HuH-7.5 (cell line): ENCODE results near the gene EPHA4.

Experiments used
- DNase-seq: peaks from one replicate; pipeline ENCODE4 v3.0.0; 2011; ENCODE audit warnings: low spot score

EPHA4 gene

DNA sequence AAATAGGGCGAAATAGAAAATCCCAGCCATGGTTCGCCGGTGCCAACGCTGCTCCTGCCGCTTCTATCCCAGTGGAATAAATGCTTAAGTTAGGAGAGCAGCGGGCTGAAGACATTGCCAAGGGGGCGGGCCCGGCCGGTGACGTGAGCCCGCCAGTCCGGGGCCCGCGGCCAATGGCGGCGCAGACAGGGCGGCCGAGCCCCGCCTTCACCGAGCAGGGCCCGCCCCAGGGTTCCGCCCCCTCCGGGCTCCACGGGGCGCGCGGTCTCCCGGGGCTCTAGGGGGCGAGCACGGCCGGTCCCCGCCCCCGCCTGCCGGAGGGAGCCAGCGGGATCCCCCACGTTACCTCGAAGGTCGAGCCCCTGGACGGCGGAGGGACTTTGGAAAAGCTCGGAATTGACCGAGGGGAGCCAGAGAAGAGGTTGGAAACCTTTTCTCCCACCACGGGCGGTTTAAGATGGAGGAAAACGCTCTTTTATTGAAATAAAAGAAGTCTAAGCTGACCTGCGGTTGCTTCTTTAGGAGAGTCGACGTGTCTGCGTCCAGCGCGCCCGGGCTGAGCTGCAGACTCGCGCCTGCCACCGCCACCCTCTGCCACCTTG is at the start of gene EPHA4:
Gene EPHA4, minus strand, starts transcription at position 86 of the 602 bp plus-strand sequence. Its CDS starts 56 bp downstream, at position 30.
- DNase-seq = no peak

DNA sequence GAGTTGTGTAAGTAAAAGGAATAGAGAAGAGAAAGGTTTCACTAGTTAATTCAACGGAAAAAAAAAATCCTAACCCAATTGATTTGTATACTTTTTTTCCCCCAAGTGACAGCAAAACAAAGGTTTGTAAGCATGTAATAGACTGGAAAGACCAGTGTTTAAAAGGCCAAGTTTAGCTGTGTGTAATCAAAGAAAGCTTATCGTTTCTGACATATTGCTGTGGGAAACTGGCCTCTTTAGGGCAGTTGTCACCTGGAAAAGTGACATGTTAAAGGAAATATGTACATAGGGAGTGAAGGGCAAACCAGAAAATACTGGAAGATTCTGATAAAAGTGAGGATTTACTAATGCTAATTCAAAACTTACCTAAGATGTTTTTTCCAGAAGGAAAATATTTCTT is 45.9 kb upstream of the EPHA4 start:
- no peak for DNase-seq

DNA sequence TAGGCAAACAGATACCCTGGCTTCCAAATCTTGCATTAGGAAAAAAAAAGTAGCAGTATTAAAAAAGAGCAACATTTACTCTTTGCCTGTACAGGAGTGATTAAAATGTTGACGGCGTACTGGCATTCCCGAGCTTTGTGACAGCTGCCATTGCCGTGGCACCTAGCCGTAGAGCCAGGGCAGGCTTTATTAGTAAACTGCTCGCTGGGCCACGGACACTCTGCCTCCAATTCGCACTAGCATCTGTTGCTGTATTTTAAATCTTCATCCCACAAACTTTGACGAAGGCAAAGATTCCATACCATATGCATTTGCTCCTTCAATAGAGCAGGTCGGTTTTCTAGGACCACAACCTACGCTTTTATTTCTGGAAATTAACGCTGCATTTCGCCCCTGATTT is 44.5 kb upstream of the EPHA4 start:
- DNase-seq = no peak

DNA sequence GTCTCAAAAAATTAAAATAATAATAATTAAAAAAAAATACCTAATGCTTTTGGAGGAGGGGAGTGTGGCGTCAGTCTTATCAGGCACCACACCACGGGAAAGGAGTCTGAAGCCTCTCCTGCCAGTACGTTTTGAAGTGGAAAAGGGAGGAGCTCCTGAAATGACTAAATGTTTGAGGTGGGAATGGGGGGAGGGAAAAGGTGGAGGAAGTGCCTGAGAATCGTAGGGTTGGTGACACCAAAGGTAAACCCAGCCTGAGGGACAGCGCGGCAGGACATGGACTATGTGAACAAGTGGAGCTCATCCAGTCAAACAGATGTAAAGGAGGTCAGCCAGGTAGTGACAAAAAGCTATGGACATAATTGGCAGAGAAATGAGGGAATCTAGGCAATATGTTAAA is 42.2 kb upstream of the EPHA4 start:
- no peak for DNase-seq

DNA sequence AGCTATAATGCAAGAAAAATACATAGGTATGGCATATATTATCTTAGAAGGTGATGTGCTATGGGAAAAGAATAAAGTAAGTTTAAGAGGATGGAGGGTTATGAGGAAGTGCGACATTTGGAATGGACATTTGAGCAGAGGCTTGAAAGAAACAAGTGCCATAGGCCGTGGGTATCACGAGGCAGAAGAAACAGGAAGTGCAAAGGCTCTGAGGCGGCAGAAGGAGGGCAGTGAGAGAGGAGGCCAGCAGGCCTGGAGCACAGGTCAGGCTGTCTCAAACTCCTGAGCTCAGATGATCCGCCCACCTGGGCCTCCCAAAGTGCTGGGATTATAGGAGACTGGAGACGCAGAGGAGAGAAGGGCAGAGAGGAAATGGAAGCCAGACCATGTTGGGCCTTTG is 40.7 kb upstream of the EPHA4 start:
- no peak for DNase-seq

DNA sequence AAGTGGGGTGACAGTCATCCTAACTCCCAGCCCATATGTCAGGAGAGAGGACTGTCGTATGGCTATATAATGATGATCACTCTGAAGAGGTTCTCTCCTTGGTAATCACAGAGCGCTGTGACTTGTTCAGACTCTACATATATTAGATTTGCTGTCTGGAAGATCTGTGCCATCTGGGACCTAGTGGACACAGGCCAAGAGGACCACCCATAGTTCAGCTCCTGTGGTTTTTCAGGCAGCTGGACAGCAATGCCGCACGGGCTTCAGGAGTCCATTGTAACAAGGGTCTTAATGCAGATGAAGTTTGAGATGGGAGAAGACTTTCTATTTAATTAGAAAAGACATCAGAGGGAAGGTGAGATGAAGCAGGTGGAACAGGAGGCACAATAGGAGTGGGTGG is 40.1 kb upstream of the EPHA4 start:
- no peak for DNase-seq

DNA sequence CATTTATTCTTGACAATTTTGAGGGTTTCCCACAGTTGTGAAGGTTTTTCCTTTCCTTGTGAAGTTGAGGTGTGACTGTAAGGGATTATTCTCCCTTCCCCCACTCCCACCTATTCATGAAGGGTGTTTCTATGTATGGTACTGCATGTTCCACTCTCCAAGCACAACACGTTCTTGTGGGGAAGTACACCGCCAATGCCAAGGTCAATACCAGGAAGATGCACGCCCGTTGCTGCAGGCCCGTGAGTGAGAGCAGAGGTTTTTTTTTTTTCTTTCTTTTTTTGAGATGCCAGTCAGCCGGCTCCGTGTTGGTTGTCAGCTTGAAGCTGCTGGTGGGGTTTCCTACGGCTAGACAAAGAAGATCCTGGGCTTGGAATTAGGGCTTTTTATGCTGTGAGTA is 38.6 kb upstream of the EPHA4 start:
- DNase-seq = no peak

DNA sequence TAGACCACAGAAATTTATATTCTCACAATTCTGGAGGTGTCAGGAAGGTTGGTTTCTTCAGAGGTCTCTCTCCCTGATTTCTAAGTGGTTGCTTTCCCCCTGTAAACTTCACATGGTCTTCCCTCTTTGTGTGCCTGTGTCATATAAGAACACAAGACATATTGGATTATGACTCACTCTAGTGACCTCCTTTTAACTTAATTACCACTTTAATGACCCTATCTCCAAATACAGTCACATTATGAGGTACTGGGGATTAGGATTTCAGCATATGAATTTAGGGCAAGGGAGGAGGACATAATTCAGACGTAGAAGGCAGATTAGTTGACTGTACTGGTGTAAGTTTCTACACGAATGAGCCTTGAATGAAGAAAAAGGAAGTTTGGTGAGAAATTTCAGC is 38.2 kb upstream of the EPHA4 start:
- DNase-seq = no peak

DNA sequence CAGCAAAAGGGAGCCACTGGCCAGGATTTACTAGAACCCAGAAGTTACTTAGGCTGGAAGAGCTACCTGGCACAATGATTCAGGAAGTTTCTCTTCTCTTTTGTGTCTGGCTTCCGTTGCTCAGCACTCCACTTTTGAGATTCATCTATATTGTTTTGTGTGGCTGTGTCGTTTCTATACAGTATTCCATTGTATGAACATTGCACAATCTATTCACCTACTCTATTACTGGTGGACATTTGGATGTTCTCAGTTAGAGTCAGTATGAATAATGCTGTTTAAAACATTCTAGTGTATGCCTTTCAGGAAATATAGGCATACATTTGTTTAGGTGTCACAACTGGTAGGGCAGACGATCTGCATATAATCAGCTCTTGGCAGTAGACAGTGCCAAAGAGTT is 36.3 kb upstream of the EPHA4 start:
- no peak for DNase-seq

DNA sequence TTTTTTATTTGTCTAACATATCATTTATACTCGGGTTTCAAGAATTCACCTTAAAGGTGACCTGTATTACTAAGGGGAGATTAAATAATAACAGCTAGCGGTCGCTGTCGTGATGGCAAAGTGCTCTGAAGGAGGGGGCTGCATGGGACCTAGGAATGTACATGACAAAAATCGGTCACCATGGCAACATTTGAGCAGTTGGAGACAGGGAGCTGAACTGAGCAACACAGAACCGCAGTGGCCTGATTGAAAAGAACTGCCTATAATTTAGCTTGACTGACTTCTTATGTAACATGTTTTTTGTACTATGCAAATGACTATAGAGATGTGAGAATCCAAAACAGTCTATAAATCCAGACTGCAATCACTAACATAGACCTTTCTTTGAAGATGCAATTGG is 34.3 kb upstream of the EPHA4 start:
- no peak for DNase-seq

DNA sequence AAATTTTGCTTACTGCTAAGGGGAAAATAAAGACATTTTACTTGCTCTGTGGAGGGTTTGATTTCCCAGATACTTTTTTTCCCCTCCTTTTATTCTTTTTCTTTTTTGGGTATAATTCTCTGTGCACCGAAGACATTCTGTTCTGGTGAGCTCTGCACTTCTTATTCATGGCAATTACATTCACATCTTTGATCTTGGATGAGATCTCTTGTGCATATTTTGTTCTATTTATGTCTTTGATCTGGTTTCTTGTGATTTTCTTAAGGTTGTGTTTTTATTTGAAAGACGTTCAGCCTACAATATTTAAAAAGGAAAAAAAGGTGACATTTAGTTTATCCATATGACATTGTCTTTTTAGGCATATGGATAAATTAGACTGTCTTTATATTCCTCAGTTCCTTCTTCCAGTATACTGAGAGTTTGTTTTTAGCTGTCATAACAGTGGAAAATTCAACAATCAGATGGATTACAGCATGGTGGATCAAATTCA is 33.7 kb upstream of the EPHA4 start:
- DNase-seq = no peak

DNA sequence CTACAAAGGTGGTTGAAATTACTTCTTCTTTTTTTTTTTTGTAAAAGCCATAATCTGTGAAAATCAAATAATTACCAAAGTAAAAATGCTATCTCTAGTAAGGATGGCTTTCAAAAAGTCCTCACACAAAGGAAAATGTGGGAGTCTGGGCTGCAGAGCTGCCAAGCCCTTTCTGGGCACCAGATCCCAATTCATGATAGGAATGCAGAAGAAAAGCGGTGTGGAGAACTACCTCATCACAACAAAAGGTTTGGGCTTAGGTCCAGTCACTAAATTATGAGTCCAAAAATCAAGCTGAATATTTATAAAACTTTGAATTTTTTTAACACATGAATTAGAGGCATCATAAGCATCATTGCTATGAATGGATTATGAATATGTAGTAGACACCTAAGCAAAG is 30.8 kb upstream of the EPHA4 start:
- no peak for DNase-seq

DNA sequence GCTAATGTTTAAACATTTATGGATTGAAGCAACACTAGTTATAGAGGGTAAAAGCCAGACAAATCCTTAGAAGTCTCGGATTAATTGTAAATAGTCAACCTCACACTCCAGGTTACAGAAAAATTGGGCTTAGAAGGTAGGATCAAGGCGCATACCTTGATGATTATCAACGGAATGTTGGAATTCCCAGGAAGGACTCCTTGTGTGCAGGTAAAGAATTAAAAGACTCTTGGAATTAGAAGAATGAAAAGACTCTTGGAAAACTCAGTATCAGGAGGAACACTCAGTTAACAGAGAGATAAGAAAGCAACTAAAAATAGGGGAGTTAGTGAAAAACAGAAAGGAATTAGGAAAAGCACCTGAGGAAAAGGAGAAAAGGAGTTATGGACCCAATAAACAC is 29.3 kb upstream of the EPHA4 start:
- no peak for DNase-seq

DNA sequence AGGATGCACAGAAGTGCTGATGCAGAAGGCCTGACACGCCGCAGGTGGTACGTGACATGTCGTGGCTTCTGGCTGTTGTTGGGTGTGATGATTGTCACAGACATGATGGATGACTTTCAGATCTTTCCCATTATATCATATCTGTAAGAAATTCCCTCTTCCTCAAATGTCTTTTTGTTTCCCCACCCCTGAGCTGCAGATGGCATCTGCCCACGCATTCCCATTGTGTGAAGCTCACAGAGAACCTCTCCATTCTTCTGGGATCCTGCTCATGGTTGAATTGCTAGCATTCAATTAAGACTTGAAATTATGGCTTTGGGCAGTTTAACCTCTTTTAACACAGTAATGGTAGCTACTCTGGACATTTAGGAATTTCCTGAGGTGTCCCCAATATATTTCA is 28.3 kb upstream of the EPHA4 start:
- no peak for DNase-seq

DNA sequence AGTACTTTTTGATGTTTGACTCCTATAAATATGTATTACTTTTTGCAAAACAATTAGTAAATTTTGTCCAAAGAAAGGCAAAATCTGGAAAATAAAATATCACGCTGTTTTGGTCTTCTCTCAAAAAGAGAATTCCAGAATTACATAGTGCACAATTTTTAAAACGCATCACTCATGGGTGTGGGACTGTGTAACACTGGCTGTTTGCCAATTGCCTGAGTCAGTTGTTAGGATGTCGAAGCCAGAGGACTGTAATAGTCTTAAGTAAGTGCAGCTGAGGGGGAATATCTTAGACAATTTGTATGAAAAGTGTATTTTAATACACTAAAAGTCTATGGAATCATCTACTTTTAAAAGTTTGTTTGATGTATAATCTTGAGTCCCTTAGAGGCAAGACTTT is 24.1 kb upstream of the EPHA4 start:
- no peak for DNase-seq

DNA sequence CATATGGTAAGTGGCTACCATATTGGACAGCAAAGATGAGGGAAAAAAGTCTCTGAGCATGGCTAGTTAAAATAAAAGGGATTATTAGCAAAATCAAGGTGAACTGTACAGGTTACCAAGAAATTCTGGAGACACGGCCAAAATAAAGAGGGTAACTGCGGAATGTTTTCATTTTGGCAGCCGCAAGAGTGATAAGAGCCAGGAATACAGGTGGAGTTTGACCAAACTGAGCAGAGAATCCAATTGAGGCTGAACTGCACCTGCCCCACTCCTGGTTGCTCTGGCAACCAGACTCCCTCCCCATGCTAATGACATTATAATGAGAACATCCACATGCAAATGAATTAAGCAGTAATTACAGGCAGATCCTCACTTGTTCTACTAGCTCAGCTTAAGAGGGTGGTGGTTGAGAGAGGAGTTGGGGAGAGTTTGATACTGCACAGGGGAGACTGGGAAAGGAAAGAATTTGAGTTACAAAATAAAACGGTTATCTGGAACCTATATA is 18.8 kb upstream of the EPHA4 start:
- no peak for DNase-seq

DNA sequence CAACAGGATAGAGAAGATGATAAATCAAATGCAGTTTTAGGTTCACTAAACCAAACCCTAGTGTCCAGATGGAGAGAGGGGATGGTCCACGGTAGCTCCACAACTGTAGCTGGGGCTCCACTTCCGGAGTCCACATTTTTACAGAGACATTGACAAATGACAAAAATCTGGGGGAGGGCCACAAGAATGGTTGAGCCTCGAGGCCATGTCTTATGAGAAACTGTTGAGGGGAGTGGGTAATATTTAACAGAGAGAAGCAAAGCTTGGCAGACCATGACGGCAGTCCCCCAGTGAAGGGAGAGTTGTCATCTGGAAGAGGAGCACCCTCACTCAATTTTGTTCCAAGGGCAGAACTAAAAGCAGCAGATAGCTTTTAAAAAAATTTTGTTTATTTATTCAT is 17.6 kb upstream of the EPHA4 start:
- DNase-seq = no peak

DNA sequence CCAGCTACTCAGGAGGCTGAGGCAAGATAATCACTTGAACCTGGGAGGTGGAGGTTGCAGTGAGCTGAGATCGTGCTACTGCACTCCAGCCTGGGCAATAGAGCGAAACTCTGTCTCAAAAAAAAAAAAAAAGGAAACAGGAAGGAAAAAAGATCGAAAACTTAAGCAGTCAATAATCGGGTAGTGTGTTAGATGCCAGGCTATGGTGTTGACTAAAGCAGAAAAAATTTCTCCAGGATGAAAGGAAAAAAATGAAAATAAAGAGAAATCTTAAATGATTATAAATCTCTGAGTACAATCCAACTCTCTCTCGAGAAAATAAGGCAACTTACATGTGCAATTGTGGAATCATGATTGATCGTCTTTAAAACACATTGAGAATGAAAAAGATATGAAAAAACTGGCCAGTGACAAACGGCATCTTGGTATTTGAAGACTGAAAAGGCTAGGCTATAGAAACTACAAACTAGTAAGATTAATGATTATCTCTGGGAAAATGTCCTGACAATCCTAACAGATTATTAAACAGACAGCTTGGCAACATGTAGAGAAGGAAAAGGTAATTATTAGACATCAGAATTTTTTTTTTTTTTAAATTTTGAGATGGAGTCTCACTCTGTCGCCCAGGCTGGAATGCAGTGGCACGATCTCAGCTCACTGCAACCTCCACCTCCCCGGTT is 16.3 kb upstream of the EPHA4 start:
- DNase-seq = no peak

DNA sequence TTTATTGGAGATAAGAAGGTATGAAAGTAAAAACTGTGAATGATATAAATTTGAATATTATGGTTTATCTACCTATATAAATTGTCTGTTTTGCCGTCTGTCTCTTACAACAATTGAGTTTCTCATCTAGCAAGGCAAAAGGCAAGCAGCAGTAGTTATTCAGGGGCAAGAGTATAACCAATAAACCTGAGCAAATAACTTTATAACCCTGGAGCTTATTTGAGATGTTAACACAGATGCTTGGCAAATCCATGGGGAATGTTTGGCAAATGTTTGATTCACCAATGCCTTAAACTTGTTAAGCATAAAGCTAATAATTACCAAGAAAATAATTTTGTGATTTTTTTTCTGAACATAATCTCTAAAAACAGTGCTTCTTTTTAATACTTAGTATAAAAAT is 9.9 kb upstream of the EPHA4 start:
- no peak for DNase-seq

DNA sequence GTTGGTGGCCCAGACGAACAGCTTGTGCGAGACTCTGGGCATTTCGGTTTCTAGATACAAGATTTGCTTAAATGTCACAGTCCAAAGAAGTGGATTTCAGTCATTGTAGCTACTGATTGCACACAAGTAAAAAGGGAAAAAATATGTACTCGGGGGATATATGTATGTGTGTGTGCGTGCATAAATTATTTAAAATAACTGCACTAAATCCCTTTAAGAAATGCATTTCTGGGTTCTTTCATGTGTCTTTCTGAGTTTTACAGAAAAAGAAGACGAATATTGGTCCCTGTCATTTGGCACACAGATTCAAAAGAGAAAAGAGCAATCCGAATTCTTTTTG is 2.1 kb upstream of the EPHA4 start:
- no peak for DNase-seq

DNA sequence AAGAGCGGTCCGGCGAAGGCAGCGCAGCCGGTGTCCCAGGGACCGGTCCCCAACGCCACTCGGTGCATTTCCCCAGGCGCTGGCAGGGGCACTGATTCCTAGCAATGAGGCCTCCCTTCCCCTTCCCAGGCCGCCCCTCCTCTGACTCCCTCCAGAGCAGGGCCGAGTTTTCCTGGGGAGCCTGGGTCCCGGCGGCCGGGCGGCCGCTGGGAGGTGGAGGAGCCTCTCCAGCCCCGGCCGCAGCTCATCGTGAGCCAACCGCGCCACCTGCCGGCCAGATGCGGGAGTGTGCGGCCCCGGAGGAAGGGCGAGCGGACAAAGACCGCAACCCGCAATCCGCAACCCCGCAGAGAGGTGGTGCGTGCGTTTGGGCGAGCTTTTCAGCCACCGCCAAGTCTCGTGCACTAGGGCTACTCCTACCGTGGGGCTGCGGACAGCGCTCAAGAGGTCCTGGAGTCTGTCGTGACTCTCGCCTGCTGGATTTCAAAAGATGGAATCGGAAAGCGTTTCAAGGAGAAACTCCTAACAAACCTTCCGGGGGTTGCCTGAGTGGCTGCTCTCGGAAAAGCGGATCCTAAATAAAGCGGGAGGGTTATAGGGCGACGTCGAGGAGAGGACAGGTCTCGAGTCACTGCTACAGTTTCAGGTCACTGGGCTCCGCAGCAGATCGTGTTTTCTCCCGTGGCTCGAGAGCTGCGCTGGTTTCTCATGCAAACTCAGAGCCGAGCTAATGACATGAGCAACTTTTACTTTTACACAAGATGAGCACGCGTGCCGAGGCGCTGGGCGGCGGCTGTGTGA is 1.5 kb upstream of the EPHA4 start:
- peak; percentile 85 for DNase-seq

DNA sequence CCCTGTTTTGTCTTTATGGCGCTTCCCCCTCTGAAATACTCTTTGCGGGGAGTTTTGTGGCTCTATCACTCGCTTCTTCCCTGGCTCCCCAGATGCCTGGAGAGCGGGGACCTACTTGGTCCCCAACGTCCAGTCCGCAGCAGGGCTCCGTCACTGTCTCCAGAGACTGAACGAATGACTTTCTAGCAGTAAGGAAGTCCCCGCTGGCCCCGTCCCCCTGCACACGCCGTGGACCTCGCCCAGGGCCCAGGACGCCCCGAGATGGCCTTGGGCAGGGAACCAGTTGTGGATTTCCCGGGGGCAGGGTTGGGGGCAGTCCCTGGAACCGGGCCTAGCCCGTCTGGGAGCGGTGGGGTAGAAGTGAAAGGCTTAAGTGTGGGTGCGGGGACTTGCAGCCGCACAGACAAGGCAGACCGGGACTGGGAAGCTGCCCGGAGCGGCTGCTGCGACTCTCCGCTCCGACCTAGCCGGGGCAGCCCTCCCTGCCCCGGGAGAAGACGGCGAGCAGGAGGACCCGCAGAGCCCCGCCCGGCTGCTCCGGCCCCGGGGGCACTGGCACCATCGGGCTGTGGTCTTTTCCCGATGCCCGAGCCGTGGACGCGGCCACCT is 821 bp upstream of the EPHA4 start:
- peak; percentile 27 for DNase-seq
